H9 (cell line): ENCODE measurements around the gene OR2F2. TPM values are rescaled to one million over a fixed set of nuclear protein-coding genes. Genes with fewer than 3 reads are reported as not detected.

ENCODE experiments used
- DNase-seq: peaks from one replicate; pipeline ENCODE4 v3.0.0-alpha.2; 2017
- H2AFZ ChIP-seq: one replicate; pipeline ENCODE4 v1.6.1; 2013; ENCODE audit warnings: mild to moderate bottlenecking, low read length, control low read depth, moderate library complexity
- H2AK5ac ChIP-seq: 2 replicates; pipeline ENCODE4 v1.6.1; 2013; ENCODE audit warnings: low read length, control low read depth, mixed read lengths; ENCODE audit not compliant: insufficient read length
- H2BK120ac ChIP-seq: one replicate; pipeline ENCODE4 v1.6.1; 2013; ENCODE audit warnings: low read depth, mild to moderate bottlenecking, low read length, control low read depth, inconsistent platforms; ENCODE audit not compliant: poor library complexity, severe bottlenecking
- H2BK12ac ChIP-seq: 2 replicates; pipeline ENCODE4 v1.6.1; 2013; ENCODE audit warnings: low read length, control low read depth, mixed read lengths, low read depth; ENCODE audit not compliant: insufficient read length
- H2BK15ac ChIP-seq: 2 replicates; pipeline ENCODE4 v1.6.1; 2013; ENCODE audit warnings: low read depth, low read length, control low read depth
- H2BK20ac ChIP-seq: one replicate; pipeline ENCODE4 v1.6.1; 2013; ENCODE audit warnings: low read depth, mild to moderate bottlenecking, low read length, control low read depth, inconsistent platforms; ENCODE audit not compliant: poor library complexity, severe bottlenecking
- H2BK5ac ChIP-seq: 2 replicates; pipeline ENCODE4 v1.6.1; 2013; ENCODE audit warnings: low read length, control low read depth, mixed read lengths; ENCODE audit not compliant: insufficient read length
- H3K14ac ChIP-seq: 2 replicates; pipeline ENCODE4 v1.6.1; 2013; ENCODE audit warnings: low read length, control low read depth; ENCODE audit not compliant: insufficient read depth
- H3K18ac ChIP-seq: 2 replicates; pipeline ENCODE4 v1.6.1; 2013; ENCODE audit warnings: low read depth, mild to moderate bottlenecking, mixed read lengths, low read length, control low read depth; ENCODE audit not compliant: insufficient read length
- H3K23ac ChIP-seq: 2 replicates; pipeline ENCODE4 v1.6.1; 2013; ENCODE audit warnings: low read length, control low read depth, mixed read lengths, low read depth; ENCODE audit not compliant: insufficient read length
- H3K23me2 ChIP-seq: 2 replicates; pipeline ENCODE4 v1.6.1; 2013; ENCODE audit warnings: low read depth, mild to moderate bottlenecking, mixed read lengths, low read length, control low read depth; ENCODE audit not compliant: insufficient read length, poor library complexity, severe bottlenecking
- H3K27ac ChIP-seq: 2 replicates; pipeline ENCODE4 v1.5.1; 2013; ENCODE audit warnings: low read length, control low read depth, mixed read lengths, low read depth; ENCODE audit not compliant: insufficient read length
- H3K27me3 ChIP-seq: 2 replicates; pipeline ENCODE4 v1.6.1; 2013; ENCODE audit warnings: low read length, control low read depth, inconsistent platforms; ENCODE audit not compliant: insufficient read depth
- H3K4ac ChIP-seq: 2 replicates; pipeline ENCODE4 v1.6.1; 2013; ENCODE audit warnings: low read depth, mild to moderate bottlenecking, control low read depth, inconsistent platforms, low read length, moderate library complexity
- H3K4me1 ChIP-seq: 2 replicates; pipeline ENCODE4 v1.6.1; 2013; ENCODE audit warnings: low read length, control low read depth, inconsistent platforms; ENCODE audit not compliant: insufficient read depth
- H3K4me2 ChIP-seq: 2 replicates; pipeline ENCODE4 v1.6.1; 2013; ENCODE audit warnings: low read length, control low read depth, mixed read lengths; ENCODE audit not compliant: insufficient read length, insufficient read depth
- H3K56ac ChIP-seq: 2 replicates; pipeline ENCODE4 v1.6.1; 2013; ENCODE audit warnings: low read depth, mild to moderate bottlenecking, mixed read lengths, low read length, control low read depth; ENCODE audit not compliant: insufficient read length
- H3K79me1 ChIP-seq: 2 replicates; pipeline ENCODE4 v1.6.1; 2013; ENCODE audit warnings: low read depth, mild to moderate bottlenecking, moderate library complexity, low read length, control low read depth, inconsistent platforms; ENCODE audit not compliant: insufficient read depth, poor library complexity, severe bottlenecking
- H3K79me2 ChIP-seq: 2 replicates; pipeline ENCODE4 v1.6.1; 2013; ENCODE audit warnings: low read length, control low read depth, inconsistent platforms; ENCODE audit not compliant: insufficient read depth
- H3K9ac ChIP-seq: 2 replicates; pipeline ENCODE4 v1.6.1; 2013; ENCODE audit warnings: low read length, control low read depth, mixed read lengths; ENCODE audit not compliant: insufficient read length; ENCODE audit errors: extremely low read depth
- H3K9me3 ChIP-seq: one replicate; pipeline ENCODE4 v1.6.1; 2013; ENCODE audit warnings: low read depth, low read length, inconsistent platforms; ENCODE audit not compliant: control insufficient read depth
- H3T11ph ChIP-seq: one replicate; pipeline ENCODE4 v1.6.1; 2013; ENCODE audit warnings: mild to moderate bottlenecking, low read length, control low read depth, inconsistent platforms
- H4K20me1 ChIP-seq: one replicate; pipeline ENCODE4 v1.6.1; 2013; ENCODE audit not compliant: control insufficient read depth, insufficient read length, insufficient read depth
- H4K5ac ChIP-seq: 2 replicates; pipeline ENCODE4 v1.6.1; 2013; ENCODE audit warnings: low read depth, mild to moderate bottlenecking, mixed read lengths, low read length, control low read depth; ENCODE audit not compliant: insufficient read length
- H4K8ac ChIP-seq: replicated peaks from 2 replicates; pipeline ENCODE4 v1.6.1; 2013; ENCODE audit warnings: low read length, control low read depth, mixed read lengths, low read depth; ENCODE audit not compliant: insufficient read length
- H4K91ac ChIP-seq: 2 replicates; pipeline ENCODE4 v1.6.1; 2013; ENCODE audit warnings: low read depth, mild to moderate bottlenecking, moderate library complexity, mixed read lengths, low read length, control low read depth; ENCODE audit not compliant: insufficient read length
- H3K27ac Mint-ChIP-seq, 3 experiments: 2 replicates in 2 of 3; 3 replicates in 1 of 3; pipeline ENCODE4 v1.8.0; 2020 to 2021; ENCODE audit warnings: mixed read lengths in 3 of 3, mild to moderate bottlenecking in 1 of 3, moderate library complexity in 1 of 3
- H3K27me3 Mint-ChIP-seq: 2 replicates; pipeline ENCODE4 v1.8.0; 2021; ENCODE audit warnings: low read depth, mild to moderate bottlenecking, moderate library complexity, mixed read lengths
- H3K36me3 Mint-ChIP-seq, 3 experiments: 2 replicates in 2 of 3; 3 replicates in 1 of 3; pipeline ENCODE4 v1.8.0; 2020 to 2021; ENCODE audit warnings: low read depth in 3 of 3, mixed read lengths in 3 of 3; ENCODE audit not compliant: insufficient read depth in 1 of 3
- H3K4me1 Mint-ChIP-seq, 2 experiments: 2 replicates each; pipeline ENCODE4 v1.8.0; 2020; ENCODE audit warnings: mixed read lengths in 2 of 2
- H3K4me3 Mint-ChIP-seq, 2 experiments: 2 replicates in 1 of 2; 3 replicates in 1 of 2; pipeline ENCODE4 v1.8.0; 2020 to 2021; ENCODE audit warnings: mild to moderate bottlenecking in 2 of 2, mixed read lengths in 2 of 2, moderate library complexity in 1 of 2
- H3K9me3 Mint-ChIP-seq, 2 experiments: 2 replicates in 1 of 2; 3 replicates in 1 of 2; pipeline ENCODE4 v1.8.0; 2020; ENCODE audit warnings: mild to moderate bottlenecking in 2 of 2, mixed read lengths in 2 of 2, moderate library complexity in 1 of 2
- CTCF ChIP-seq: fragments of 200-600 bp; sonication (generic); conservative IDR thresholded peaks from 3 replicates; pipeline ENCODE4 v1.8.0; 2021; ENCODE audit warnings: antibody characterized with exemption, mild to moderate bottlenecking
- WGBS: extraction: QIAGEN DNeasy Blood & Tissue Kit; methylation state at CpG from one replicate; pipeline ENCODE4 v1.1.7; 2013; ENCODE audit warnings: missing lambda C conversion rate, low lambda C conversion rate, mixed read lengths; ENCODE audit not compliant: insufficient read length; ENCODE audit errors: extremely low coverage; 5-methylcytosine and 5-hydroxymethylcytosine counted together
- total RNA-seq: library from RNA; stranded (reverse); gene quantifications from 2 replicates; pipeline ENCODE4 v1.2.1, GENCODE V29; 2021

The OR2F2 gene
- total RNA-seq, 1 experiment from 2014 or later = not detected

- Histone ChIP-seq H2BK5ac (no peak overlapping the region), H4K5ac (no peak overlapping the region), H3K56ac (no peak overlapping the region), H2AFZ (no peak overlapping the region), H3K79me1 (no peaks in the 10 kb centered on the region), H3K18ac (no peak overlapping the region), H3K23ac (no peak overlapping the region), H3K14ac (no peak overlapping the region), H3K9me3 (no peaks in the 10 kb centered on the region), H3T11ph (no peak overlapping the region), H4K91ac (no peak overlapping the region), H3K4me1 (no peaks in the 10 kb centered on the region), H2BK20ac (no peak overlapping the region), H3K79me2 (no peaks in the 10 kb centered on the region), H3K4me2 (no peak overlapping the region), H2BK120ac (no peak overlapping the region), H3K9ac (no peak overlapping the region), H4K20me1 (no peaks in the 10 kb centered on the region), H3K27ac (no peak overlapping the region), H3K27me3 (no peaks in the 10 kb centered on the region), H3K4ac (no peak overlapping the region), H4K8ac (no peak overlapping the region), H2AK5ac (no peak overlapping the region), H2BK12ac (no peak overlapping the region), H2BK15ac (no peak overlapping the region), H3K23me2 (no peaks in the 10 kb centered on the region)
- DNase-seq = no peak
- Mint-ChIP-seq H3K36me3 (peaks cover 0 to 14% (median 0%) of the 10 kb centered on the region in 3 experiments; a peak in 4 of 7 replicates), H3K4me3 (no peak overlapping the region), H3K4me1 (no peaks in the 10 kb centered on the region), H3K9me3 (peaks cover 6 to 13% of the 10 kb centered on the region in 2 experiments), H3K27ac (no peak overlapping the region), H3K27me3 (peaks cover 2% of the 10 kb centered on the region)
- WGBS = no CpG with 5 or more reads among the region's 4 CpGs
- no peak for TF ChIP-seq CTCF
Measured at GRCh38 chr7:143945423-143945822, 10.4 kb downstream of the OR2F2 start.
